ENCODE results near the gene CSF2RB. TPM values are rescaled to one million over a fixed set of nuclear protein-coding genes. Genes with fewer than 3 reads are reported as not detected.

Gene CSF2RB
- total RNA-seq, 1 donor = 11.2 TPM

GRCh38 chr22:36963302-36963701 is 49.9 kb downstream of the CSF2RB start:
- DNase-seq (ENCODE audit: low read depth) = no peak
- TF ChIP-seq CTCF (IDR thresholded peaks at IDR 0.05; ENCODE audit: insufficient read depth, low read depth, low read length) = no peak

GRCh38 chr22:36964106-36964505 is 50.7 kb downstream of the CSF2RB start:
- no peak overlapping the region for H3K4me3 ChIP-seq (ENCODE audit: low read depth, low read length)
- no peak for TF ChIP-seq CTCF (IDR thresholded peaks at IDR 0.05; ENCODE audit: insufficient read depth, low read depth, low read length)
- DNase-seq (ENCODE audit: low read depth) = no peak

More at GRCh38 chr22:36963302-36963701, 49.9 kb downstream of the CSF2RB start:
- H3K4me3 ChIP-seq (ENCODE audit: low read depth, low read length) = no peak overlapping the region

GRCh38 chr22:36965696-36966095 is 52.3 kb downstream of the CSF2RB start:
- TF ChIP-seq CTCF (IDR thresholded peaks at IDR 0.05; ENCODE audit: insufficient read depth, low read depth, low read length) = no peak
- no peak overlapping the region for H3K4me3 ChIP-seq (ENCODE audit: low read depth, low read length)
- no peak for DNase-seq (ENCODE audit: low read depth)

GRCh38 chr22:36966851-36967540 is 53.6 kb downstream of the CSF2RB start:
- DNase-seq (ENCODE audit: low read depth) = peak; percentile 63
- TF ChIP-seq CTCF (IDR thresholded peaks at IDR 0.05; ENCODE audit: insufficient read depth, low read depth, low read length) = no peak
- no peak overlapping the region for H3K4me3 ChIP-seq (ENCODE audit: low read depth, low read length)

- DNase-seq (ENCODE audit: low read depth) = no peak
- TF ChIP-seq CTCF (IDR thresholded peaks at IDR 0.05; ENCODE audit: insufficient read depth, low read depth, low read length) = no peak
- no peak overlapping the region for H3K4me3 ChIP-seq (ENCODE audit: low read depth, low read length)
Observed at GRCh38 chr22:36968249-36968964, 55.0 kb downstream of the CSF2RB start.

GRCh38 chr22:36971341-36972125 is 58.1 kb downstream of the CSF2RB start:
- no peak for TF ChIP-seq CTCF (IDR thresholded peaks at IDR 0.05; ENCODE audit: insufficient read depth, low read depth, low read length)
- no peak overlapping the region for H3K4me3 ChIP-seq (ENCODE audit: low read depth, low read length)
- peak; percentile 66 for DNase-seq (ENCODE audit: low read depth)

Measured in fibroblast of villous mesenchyme (primary cell).